GM12865 (cell line): ENCODE results near the gene CRHR1.

Experiments
- DNase-seq: peaks from one replicate; pipeline ENCODE4 v3.0.0; 2010; ENCODE audit warnings: low read depth
- H3K4me3 ChIP-seq: 2 replicates; pipeline ENCODE4 v1.5.1; 2011; ENCODE audit warnings: mild to moderate bottlenecking, low read depth, low read length, control low read depth
- CTCF ChIP-seq: IDR thresholded peaks from 2 replicates; pipeline ENCODE4 v1.5.1; 2011; ENCODE audit warnings: low read length, control low read depth, low read depth, inconsistent platforms; ENCODE audit not compliant: insufficient read depth; ENCODE audit errors: missing control alignments

The CRHR1 gene

DNA sequence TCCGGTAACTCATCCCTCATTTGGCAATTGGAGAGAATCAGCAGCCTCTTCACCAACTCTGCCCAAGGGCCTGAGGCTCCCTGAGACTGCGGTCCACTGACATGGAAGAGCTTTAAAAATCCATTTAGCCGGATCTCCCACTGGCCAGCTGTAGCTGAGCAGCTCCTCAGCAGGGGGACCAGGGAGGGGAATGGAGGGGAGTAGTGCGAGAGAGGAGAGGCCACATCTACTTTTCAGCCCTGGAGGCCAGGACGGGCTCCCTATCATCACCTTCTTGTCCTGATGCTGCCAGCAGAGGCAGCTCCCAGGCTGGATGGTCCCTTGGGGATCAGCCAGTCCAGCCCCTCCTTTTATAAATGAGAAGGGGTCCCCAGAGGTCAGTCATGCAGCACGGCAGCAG lies 35.5 kb downstream of the CRHR1 start:
- TF ChIP-seq CTCF: no peak
- no peak for DNase-seq

DNA sequence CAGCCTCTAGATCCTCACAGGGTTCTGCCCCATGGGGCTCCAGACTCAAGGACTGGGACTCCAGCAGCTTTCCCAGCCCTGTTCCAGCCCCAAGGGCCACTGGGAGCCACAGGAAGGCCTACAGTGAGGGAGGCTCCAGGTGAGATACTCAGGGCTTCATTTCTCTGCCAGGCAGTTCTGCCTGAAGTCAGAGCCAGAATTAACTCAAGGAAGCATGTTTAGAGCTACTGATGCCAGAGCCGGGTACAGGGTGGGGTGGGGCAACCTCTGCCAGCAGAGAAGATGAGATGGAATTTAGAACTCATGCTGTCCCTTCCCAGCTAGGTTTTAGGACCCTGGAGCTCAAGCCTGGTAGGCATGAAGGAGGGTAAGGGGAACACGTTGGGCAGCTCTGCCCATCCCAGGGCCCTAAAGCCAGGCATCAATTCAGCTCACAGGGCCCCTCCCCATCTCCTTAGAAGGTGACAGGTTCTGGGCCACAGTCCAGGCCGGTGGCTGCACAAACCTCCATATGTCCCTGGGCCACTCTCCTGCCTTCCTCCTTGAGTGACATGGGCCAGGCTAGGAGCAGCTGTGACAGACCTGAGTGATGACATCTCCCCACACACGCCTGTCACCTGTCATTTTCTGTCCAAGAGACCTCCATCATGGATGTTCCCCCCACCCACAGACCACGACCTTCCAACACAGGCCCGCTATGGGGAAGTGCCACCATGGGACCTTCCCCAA lies 36.1 kb downstream of the CRHR1 start:
- no peak overlapping the region for H3K4me3 ChIP-seq
- no peak for DNase-seq
- TF ChIP-seq CTCF: no peak

More for the DNA sequence above, 35.5 kb downstream of the CRHR1 start:
- H3K4me3 ChIP-seq: no peak overlapping the region

DNA sequence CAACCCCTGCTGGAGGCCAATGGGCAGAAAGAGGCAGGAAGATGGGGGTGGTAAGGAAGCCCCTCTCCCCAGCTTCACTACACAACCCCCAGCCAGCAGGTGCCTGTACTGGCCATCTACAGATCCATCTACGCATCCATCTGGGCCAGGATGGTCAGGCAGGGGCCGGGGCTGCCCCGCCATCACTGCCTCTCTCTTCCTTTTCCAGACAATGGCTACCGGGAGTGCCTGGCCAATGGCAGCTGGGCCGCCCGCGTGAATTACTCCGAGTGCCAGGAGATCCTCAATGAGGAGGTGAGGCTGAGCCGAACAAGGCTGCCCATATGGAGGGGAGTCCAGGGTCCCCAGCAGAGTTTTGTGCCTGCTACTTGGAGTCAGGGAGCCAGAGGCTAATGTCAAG lies 37.0 kb downstream of the CRHR1 start:
- no peak for DNase-seq
- no peak overlapping the region for H3K4me3 ChIP-seq
- no peak for TF ChIP-seq CTCF

GRCh38 chr17:45823598-45823997 lies 39.5 kb downstream of the CRHR1 start:
- no peak for DNase-seq
- H3K4me3 ChIP-seq: no peak overlapping the region
- no peak for TF ChIP-seq CTCF

DNA sequence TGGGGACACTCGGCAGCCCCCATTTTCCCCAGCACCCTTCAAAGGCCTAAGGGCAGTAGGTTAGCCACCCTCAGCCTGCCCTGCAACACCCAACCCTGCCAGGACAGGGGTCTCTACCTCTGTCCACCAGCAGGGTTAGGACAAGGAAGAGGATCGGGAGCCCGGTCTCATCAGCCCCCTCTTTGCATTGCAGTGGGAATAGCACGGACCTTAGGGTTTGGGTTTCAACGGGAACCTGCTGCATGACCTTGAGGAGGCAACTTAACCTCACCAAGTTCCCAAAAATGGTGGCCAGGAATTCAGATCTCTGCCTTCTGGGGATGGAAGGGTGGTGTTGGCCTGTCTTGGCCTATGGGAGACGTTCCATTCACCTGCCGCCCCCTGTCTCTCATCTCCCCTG lies 40.4 kb downstream of the CRHR1 start:
- no peak for DNase-seq
- TF ChIP-seq CTCF: no peak
- no peak overlapping the region for H3K4me3 ChIP-seq

DNA sequence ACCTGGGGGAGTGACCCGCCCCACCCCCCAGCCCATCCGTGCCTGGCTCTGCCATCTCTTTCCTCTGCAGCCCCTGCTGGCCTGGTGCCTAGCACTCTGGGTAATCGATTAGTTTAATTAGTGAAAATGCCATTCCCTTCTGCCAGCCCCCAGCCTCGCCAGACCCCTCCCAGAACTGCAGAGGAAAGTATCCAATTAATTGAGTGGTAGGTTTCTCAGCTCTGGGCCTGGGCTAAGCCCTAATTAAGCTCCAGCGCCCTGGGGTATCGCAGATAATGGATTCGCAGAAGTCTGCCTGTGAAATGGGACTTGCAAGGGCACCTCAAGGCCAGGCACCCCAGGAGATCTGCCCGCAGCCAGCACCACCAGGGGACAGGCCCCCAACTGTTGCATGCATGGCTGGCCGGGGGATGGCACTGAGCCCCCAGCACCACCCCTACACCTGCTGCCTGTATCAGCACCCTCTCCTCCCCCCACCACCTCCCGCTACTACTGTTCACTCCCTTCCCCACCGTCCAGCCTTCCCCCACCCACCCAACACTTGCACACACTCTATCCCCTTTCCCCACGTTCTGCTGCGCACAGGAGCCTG lies 40.9 kb downstream of the CRHR1 start:
- no peak for DNase-seq
- no peak for TF ChIP-seq CTCF

GRCh38 chr17:45825792-45826191 lies 41.7 kb downstream of the CRHR1 start:
- DNase-seq: no peak
- no peak overlapping the region for H3K4me3 ChIP-seq
- no peak for TF ChIP-seq CTCF

More for the DNA sequence above, 40.9 kb downstream of the CRHR1 start:
- H3K4me3 ChIP-seq: no peak overlapping the region
